K562 (cell line): ENCODE results near the gene TSC22D3. TPM values are rescaled to one million over a fixed set of nuclear protein-coding genes. Genes with fewer than 3 reads are reported as not detected.

Source experiments
- ATAC-seq: fragments of 200-7000 bp; cut with Tn5 transposase; 3 replicates; pipeline ENCODE4 v1.9.1; 2020; ENCODE audit warnings: moderate library complexity
- BruUV-seq: library from RNA; stranded (reverse); fragments of 400-500 nt; replicated peaks from 2 replicates; lab custom pipeline; 2021; lab: Mats Ljungman, UMichigan
- CTCF ChIA-PET: fragments of 300-600 bp; formaldehyde crosslinking; extraction: SDS; loops from one replicate; lab custom pipeline; 2021; ENCODE audit warnings: low intra/inter-chr PET ratio; lab: Yijun Ruan, JAX
- POLR2A ChIA-PET: fragments of 300-600, 350-650 bp; sonication (Branson Sonifier 250); formaldehyde crosslinking; extraction: SDS; loops from one replicate; lab custom pipeline; 2021; ENCODE audit warnings: antibody characterized with exemption, inconsistent platforms; lab: Yijun Ruan, JAX
- DNase-seq, 4 experiments: peaks; one replicate each; pipeline versions ENCODE4 v3.0.0 to v3.0.0-alpha.2; 2011 to 2018; ENCODE audit warnings: low spot score in 3 of 4, mixed read lengths in 3 of 4; ENCODE audit errors: extremely low read depth in 1 of 4
- FAIRE-seq: peaks from 2 replicates; lab custom pipeline; 2011; peaks lifted over from hg19 to GRCh38; lab: Jason Lieb, UNC
- H2AFZ ChIP-seq: 2 replicates; pipeline ENCODE4 v1.6.0; 2011; ENCODE audit warnings: low read depth, low read length, control low read depth, inconsistent platforms
- H3K27ac ChIP-seq: fragments of 200-600 bp; 3 replicates; pipeline ENCODE4 v1.8.0; 2011; ENCODE audit warnings: low read depth, mild to moderate bottlenecking, control low read depth, inconsistent platforms, low read length, moderate library complexity, mixed read lengths; ENCODE audit errors: extremely low read depth
- H3K27me3 ChIP-seq, 2 experiments: fragments of 300-600 bp in 1 of 2; 2 replicates in 1 of 2; 3 replicates in 1 of 2; pipeline versions ENCODE4 v1.6.0 to v1.8.0; 2011; ENCODE audit warnings: inconsistent platforms in 2 of 2, low read length in 2 of 2, mild to moderate bottlenecking in 1 of 2, mixed read lengths in 1 of 2, moderate library complexity in 1 of 2; ENCODE audit not compliant: control insufficient read depth in 2 of 2, insufficient read depth in 2 of 2
- H3K36me3 ChIP-seq: fragments of 300-600 bp; 3 replicates; pipeline ENCODE4 v1.8.0; 2011; ENCODE audit warnings: mild to moderate bottlenecking, low read length, inconsistent platforms; ENCODE audit not compliant: control insufficient read depth, insufficient read depth
- H3K4me1 ChIP-seq, 2 experiments: fragments of 200-600 bp in 1 of 2; replicated peaks in 1 of 2; 2 replicates in 1 of 2; 3 replicates in 1 of 2; pipeline versions ENCODE4 v1.5.1 to v1.8.0; 2011; ENCODE audit warnings: inconsistent platforms in 2 of 2, low read length in 2 of 2, mild to moderate bottlenecking in 1 of 2, mixed read lengths in 1 of 2, moderate library complexity in 1 of 2; ENCODE audit not compliant: control insufficient read depth in 2 of 2, insufficient read depth in 2 of 2
- H3K4me2 ChIP-seq: 2 replicates; pipeline ENCODE4 v1.6.1; 2011; ENCODE audit warnings: low read length, control low read depth, inconsistent platforms, mixed read lengths; ENCODE audit not compliant: insufficient read depth
- H3K4me3 ChIP-seq: fragments of 200-600 bp; sonication (generic), shearing (Covaris generic); 2 replicates; pipeline ENCODE4 v1.5.1; 2016; ENCODE audit warnings: control low read depth, inconsistent platforms
- H3K79me2 ChIP-seq: fragments of 200-600 bp; 3 replicates; pipeline ENCODE4 v1.8.0; 2011; ENCODE audit warnings: low read length, inconsistent platforms; ENCODE audit not compliant: control insufficient read depth, insufficient read depth
- H3K9ac ChIP-seq, 2 experiments: 2 replicates each; pipeline versions ENCODE4 v1.6.0 to v1.6.1; 2011; ENCODE audit warnings: low read depth in 2 of 2, low read length in 2 of 2, control low read depth in 1 of 2, inconsistent platforms in 1 of 2, mild to moderate bottlenecking in 1 of 2, mixed read lengths in 1 of 2; ENCODE audit not compliant: insufficient read depth in 1 of 2
- H3K9me1 ChIP-seq: one replicate; pipeline ENCODE4 v1.6.0; 2011; ENCODE audit warnings: inconsistent platforms, mild to moderate bottlenecking, low read length, moderate library complexity; ENCODE audit not compliant: control insufficient read depth, insufficient read depth
- H3K9me3 ChIP-seq: replicated peaks from 2 replicates; pipeline ENCODE4 v1.5.1; 2011; ENCODE audit warnings: low read depth, low read length, inconsistent platforms; ENCODE audit not compliant: control insufficient read depth, insufficient read depth
- H4K20me1 ChIP-seq: replicated peaks from 2 replicates; pipeline ENCODE4 v1.6.1; 2011; ENCODE audit warnings: low read length, inconsistent platforms, mixed read lengths; ENCODE audit not compliant: control insufficient read depth, insufficient read depth
- CHAMP1 ChIP-seq: fragments of 450-650 bp; IDR thresholded peaks from 2 replicates; pipeline ENCODE4 v1.6.1; 2016; ENCODE audit warnings: mild to moderate bottlenecking
- FOS ChIP-seq: IDR thresholded peaks from 3 replicates; pipeline ENCODE4 v1.6.1; 2011; ENCODE audit not compliant: insufficient read length; ENCODE audit errors: extremely low read depth
- ID3 ChIP-seq, 2 experiments: fragments of 250-450 bp in 1 of 2; fragments of 450-650 bp in 1 of 2; sonication (Bioruptor Pico) in 1 of 2; IDR thresholded peaks; 2 replicates each; pipeline versions ENCODE4 v1.6.1 to v1.8.0; 2016 to 2021; ENCODE audit warnings: mild to moderate bottlenecking in 2 of 2, moderate library complexity in 2 of 2, missing compliant biosample characterization in 1 of 2, missing genetic modification characterization in 1 of 2
- KLF1 ChIP-seq: fragments of 450-650 bp; IDR thresholded peaks from 2 replicates; pipeline ENCODE4 v1.6.1; 2016; ENCODE audit warnings: missing genetic modification characterization, missing compliant biosample characterization
- ZNF274 ChIP-seq: IDR thresholded peaks from 2 replicates; pipeline ENCODE4 v1.6.1; 2011; ENCODE audit warnings: low read depth, mild to moderate bottlenecking, low read length, moderate library complexity, borderline replicate concordance
- WGBS: fragments of 100-300 bp; shearing (Covaris generic); methylation state at CpG from one replicate; pipeline ENCODE4 v1.1.6; 2016; ENCODE audit warnings: low coverage, mixed read lengths; ENCODE audit not compliant: insufficient coverage; ENCODE audit errors: missing lambda C conversion rate; 5-methylcytosine and 5-hydroxymethylcytosine counted together
- in situ Hi-C: fragments of 300-500 bp; cut with MboI; formaldehyde crosslinking; loops from 4 replicates; pipeline ENCODE4 v1.15.0; 2018; ENCODE audit warnings: inconsistent platforms, mixed read lengths
- intact Hi-C: fragments of 100-400 bp; cut with micrococcal nuclease; formaldehyde crosslinking; loops from 2 replicates; pipeline ENCODE4 v1.14.2; 2022
- polyA plus RNA-seq, 8 experiments: library from polyadenylated mRNA; depleted of rRNA in 4 of 8; stranded (reverse) in 5 of 8; unstranded in 3 of 8; fragments of >200 nt; fragmentation: Nextera tagmentation in 2 of 8; fragmentation: Illumina TruSeq in 1 of 8; extraction: Ambion mirVana in 2 of 8; extraction: Trizol in 1 of 8; gene quantifications; 2 replicates each; pipeline versions ENCODE4 v1.2.1 to v1.2.3, GENCODE V29; 2011 to 2014; ENCODE audit warnings: inconsistent platforms in 1 of 8, missing spikeins in 1 of 8
- total RNA-seq, 7 experiments: library from RNA; depleted of rRNA in 6 of 7; stranded (reverse); fragments of >200 nt in 6 of 7; fragmentation: Illumina TruSeq in 2 of 7; extraction: Trizol in 2 of 7; gene quantifications; 2 replicates each; pipeline versions ENCODE4 v1.2.1 to v1.2.3, GENCODE V29; 2011 to 2021; ENCODE audit warnings: low replicate concordance in 1 of 7

TSC22D3 gene
- total and polyA plus RNA-seq, 9 of the 15 experiments (the other 6 are each of a cell fraction or from before 2014, with no cell fraction given) = 0.48 to 3.0 (median 0.87) TPM

DNA sequence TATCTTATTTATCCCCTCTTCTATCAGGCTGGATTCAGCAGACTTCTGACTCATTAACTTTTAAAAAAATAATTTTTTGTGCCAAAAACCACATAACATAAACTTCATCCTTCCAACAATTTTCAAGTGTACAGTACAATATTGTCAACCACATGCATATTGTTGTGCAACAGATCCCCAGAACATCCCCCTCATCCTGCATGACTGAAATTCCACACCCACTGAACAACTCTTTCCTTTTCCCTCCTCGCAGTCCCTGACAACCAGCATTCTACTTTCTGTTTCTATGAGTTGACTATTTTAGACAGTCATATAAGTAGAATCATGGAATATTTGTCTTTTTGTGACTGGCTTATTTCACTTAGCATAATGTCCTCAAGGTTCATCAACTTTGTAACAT is 47.9 kb upstream of the TSC22D3 start:
- no peak overlapping the region for H2AFZ ChIP-seq
- no peaks in the 10 kb centered on the region for H3K79me2 ChIP-seq
- H3K9me3 ChIP-seq = no peaks in the 10 kb centered on the region
- in situ Hi-C loops = no loop called here
- H4K20me1 ChIP-seq = no peaks in the 10 kb centered on the region
- H3K9ac ChIP-seq = no peak overlapping the region
- TF ChIP-seq KLF1 (tag) (no peak), ZNF274 (no peak), ID3 (CRISPR knock-in tag; IDR thresholded peaks at IDR 0.05) (no peak), ID3 (tag; IDR thresholded peaks at IDR 0.05) (no peak), FOS (no peak), CHAMP1 (no peak)
- 0% methylated on average over 1 of the region's 1 CpG for WGBS
- ATAC-seq (no peak), FAIRE-seq (no peak), DNase-seq (no peak)
- POLR2A ChIA-PET = no interaction called here
- no peaks in the 10 kb centered on the region for H3K9me1 ChIP-seq
- no peaks in the 10 kb centered on the region for H3K36me3 ChIP-seq
- no peak overlapping the region for H3K4me3 ChIP-seq
- BruUV-seq = no TSS peak
- H3K4me1 ChIP-seq = peaks cover 0 to 12% of the 10 kb centered on the region in 2 experiments; a peak in 2 of 5 replicates
- CTCF ChIA-PET = no interaction called here
- H3K4me2 ChIP-seq = no peak overlapping the region
- intact Hi-C loops = no loop called here
- H3K27me3 ChIP-seq = peaks cover 2 to 24% of the 10 kb centered on the region in 2 experiments; a peak in 2 of 5 replicates
- no peak overlapping the region for H3K27ac ChIP-seq
